ENCODE measurements around the gene LRRC7.

Gene LRRC7

DNA sequence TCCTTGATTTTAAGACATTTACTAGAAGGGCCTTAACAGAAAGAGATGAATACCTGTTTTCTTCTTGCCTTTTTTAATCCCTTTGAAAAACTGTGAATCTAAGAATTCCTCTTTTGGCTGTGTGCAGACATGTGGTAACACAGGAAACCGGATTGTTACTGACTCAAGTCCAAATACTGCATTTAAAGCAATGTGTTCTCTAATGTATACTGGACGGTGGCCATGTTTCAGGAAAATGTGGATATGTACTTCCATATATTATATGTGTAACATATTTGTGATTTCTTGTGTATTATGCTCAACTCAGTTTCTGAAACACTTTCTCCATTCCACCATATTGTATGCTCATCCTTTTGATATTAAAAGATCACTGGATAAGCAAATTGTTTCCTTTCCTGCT is 185.1 kb downstream of the LRRC7 start:
- DNase-seq (ENCODE audit: low read depth, low spot score), result no peak
- no peak overlapping the region for H3K27ac ChIP-seq

DNA sequence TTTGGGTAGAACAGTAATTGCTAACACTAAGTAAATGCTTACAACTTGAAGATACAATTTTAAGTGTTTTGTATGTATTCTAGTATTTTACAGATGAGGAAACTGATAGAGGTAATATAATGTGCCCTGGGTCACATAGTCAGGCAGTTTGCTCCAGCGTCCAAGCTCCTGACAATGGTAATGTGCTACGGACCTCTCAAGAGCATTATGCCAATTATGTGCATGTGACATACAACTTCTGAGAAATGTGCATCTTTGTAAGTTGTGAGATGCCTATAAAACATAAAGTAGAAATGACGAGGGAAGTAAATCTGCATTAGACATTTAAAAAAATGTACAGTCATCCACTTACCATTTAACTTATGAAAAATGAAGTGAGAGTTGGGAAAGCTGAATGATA is 186.8 kb downstream of the LRRC7 start:
- no peak overlapping the region for H3K27ac ChIP-seq
- DNase-seq (ENCODE audit: low read depth, low spot score), result no peak

DNA sequence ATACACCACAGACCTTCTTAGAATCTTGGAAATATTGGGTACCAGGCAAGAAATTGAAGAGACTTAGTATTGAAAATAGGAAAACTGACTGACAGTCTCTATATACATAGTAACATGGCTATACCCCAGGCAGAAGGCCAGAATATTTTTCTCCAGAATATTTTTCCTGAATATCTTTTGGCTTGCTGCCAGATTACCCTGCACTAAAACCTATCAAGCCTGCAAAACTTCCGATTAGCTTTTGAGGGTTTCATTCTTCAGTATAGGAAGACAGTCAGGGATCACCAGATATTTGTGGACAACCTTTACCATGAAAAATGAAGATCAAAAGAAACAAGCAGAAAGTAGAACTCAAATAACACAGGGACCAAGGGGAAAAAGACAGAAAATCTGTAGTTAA is 187.9 kb downstream of the LRRC7 start:
- no peak for DNase-seq (ENCODE audit: low read depth, low spot score)
- no peak overlapping the region for H3K27ac ChIP-seq

DNA sequence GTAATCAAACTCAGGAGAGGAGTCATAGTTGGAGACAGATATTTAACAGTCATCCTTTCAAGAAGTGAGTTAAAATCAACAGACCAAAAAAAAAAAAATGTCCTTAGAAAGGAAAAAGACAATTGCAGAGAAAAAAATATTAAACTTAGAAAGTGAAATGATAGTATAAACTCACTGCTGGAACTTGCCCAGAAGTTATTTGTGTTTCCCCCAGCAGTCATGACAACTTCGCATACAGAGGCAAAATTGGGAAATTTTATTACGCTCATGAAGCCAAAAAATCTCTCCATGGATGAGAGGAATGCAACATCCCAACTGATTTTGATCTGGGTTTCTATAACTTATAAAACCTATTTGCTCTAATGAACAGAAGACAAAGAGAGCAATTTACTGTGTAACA is 198.2 kb downstream of the LRRC7 start:
- no peak overlapping the region for H3K27ac ChIP-seq
- DNase-seq (ENCODE audit: low read depth, low spot score), result no peak

DNA sequence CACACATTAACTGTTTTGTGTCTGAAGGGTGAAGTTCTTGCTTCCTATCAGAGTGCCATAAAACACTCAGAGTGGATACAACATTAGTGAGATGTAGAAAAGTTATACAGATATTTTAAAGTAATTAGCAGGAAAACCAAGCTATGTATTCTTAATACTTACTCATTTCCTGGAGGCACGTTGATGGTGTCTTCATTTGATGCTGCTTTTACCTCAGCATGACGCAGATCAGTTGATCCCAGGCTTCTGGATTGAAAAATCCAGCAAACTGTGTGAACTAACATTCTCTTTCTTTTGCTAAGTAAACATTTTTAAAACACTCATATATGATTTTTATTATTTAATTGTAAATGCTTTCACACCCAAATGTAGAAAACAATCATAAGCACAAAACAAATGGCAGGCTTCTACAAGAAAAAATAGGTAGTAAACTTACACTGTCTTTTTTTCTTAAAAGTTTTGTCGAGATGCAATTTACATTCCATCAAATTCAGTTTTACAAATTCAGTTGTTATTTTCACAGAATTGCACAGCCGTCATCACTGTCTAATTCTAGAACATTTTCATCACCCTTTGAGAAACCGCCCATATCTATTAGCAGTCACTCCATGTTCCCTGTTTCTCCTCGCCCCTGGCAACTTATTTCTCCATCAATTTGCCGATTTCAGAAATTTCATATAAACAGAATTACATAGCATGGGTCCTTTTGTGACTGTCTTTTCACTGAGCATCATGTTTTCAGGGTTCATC is 198.9 kb downstream of the LRRC7 start:
- no peak overlapping the region for H3K27ac ChIP-seq
- DNase-seq (ENCODE audit: low read depth, low spot score), result no peak

DNA sequence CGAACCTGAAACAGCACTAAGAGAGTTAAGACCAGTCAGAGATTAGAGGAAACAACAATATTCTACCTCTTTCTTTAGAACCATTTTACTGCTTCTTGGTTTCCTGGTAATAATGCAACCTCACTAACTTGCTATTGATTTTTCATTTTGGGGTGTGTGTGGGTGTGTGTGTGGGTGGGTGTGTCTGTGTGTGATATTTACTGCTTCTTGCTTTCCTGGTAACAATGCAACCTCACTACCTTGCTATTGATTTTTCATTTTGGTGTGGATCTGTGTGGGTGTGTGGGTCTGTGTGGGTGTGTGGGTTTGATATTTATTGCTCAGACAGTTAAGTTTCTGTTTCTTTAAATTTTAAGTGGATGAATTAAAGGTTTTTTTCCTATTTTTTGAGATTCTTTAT is 208.8 kb downstream of the LRRC7 start:
- no peak for DNase-seq (ENCODE audit: low read depth, low spot score)
- no peak overlapping the region for H3K27ac ChIP-seq

DNA sequence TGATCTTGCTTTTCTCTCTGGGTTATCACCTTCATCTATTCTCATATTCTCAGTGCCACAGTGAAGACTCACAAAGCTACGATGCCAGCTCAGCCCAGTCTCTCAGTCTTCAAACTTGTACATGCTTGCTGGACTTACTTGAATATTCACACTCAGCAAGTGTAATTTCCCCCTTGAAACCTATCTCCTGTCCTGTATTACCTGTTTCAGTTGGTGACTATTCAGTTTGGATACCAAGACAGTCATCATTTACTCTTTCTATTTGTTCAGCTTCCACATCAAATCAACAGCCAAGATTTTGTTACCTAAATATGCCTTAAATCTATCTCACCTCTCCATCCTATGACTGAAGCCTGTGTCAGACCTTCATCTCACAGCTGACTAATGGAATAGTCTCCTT is 209.7 kb downstream of the LRRC7 start:
- peak; percentile 18 for DNase-seq (ENCODE audit: low read depth, low spot score)

DNA sequence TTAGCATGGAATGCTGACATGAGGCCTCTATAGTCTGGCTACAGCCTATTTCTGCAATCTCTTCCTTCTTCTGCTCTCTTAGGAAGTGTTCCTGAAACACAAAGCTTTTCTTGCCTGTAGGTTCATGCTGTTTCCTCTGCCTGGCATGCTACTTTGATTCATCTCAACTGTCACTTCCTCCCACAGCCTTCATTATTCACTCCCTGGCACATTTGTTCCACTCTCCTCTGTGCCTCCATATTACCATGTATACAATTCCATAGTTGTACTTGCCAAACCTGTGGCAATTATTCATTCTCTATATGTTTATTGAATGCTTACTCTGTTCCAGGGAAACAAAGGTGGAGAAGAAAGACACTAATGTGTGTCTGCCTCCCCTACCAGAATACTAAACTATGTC is 210.2 kb downstream of the LRRC7 start:
- H3K27ac ChIP-seq, result no peak overlapping the region
- no peak for DNase-seq (ENCODE audit: low read depth, low spot score)

More for the DNA sequence above, 209.7 kb downstream of the LRRC7 start:
- H3K27ac ChIP-seq, result no peak overlapping the region

DNA sequence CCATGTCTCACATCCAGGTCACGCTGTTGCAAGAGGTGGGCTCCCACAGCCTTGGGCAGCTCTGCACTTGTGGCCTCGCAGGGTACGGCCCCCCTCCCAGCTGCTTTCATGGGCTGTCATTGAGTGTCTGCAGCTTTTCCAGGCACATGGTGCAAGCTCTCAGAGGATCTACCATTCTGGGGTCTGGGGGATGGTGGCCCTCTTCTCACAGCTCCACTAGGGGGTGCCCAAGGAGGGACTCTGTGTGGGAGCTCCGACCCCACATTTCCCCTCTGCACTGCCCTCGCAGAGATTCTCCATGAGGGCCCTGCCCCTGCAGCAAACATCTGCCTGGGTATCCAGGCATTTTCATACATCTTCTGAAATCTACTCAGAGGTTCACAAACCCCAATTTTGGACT is 219.4 kb downstream of the LRRC7 start:
- DNase-seq (ENCODE audit: low read depth, low spot score), result no peak
- no peak overlapping the region for H3K27ac ChIP-seq

DNA sequence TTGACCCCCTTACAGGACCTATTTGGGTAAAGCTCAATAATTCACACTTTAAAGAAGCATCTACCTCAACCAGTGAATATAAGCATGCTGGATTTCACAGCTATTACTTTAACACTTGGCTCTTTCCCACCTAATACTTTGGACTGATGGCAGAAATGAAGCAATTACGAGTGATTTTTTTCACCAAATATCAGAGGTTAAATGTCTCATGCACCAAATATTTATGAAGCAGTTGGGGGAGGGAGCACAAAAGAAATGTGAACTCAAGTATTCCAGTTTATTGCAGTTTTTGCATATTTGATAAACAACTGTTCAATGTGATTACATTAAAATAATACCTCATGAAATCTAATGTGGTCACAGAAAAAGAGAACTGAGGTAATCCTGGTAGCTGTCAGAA is 223.6 kb downstream of the LRRC7 start:
- no peak overlapping the region for H3K27ac ChIP-seq
- no peak for DNase-seq (ENCODE audit: low read depth, low spot score)

DNA sequence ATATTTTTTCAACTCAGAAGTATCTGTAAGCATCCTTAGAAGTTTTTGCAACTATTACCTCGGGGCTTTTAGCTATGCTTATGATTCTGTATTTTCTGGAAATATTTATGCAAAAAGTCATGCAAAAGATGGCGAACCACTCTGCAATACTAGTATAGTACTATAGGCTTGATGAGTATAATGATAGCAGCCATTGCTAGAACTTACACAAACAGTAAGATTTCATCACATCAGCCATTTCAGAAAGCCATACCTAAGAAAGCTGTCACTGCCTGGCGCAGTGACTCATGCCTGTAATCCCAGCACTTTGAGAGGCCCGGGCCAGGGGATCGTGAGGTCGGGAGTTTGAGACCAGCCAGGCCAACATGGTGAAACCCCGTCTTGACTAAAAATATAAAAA is 227.1 kb downstream of the LRRC7 start:
- H3K27ac ChIP-seq, result no peak overlapping the region
- no peak for DNase-seq (ENCODE audit: low read depth, low spot score)

DNA sequence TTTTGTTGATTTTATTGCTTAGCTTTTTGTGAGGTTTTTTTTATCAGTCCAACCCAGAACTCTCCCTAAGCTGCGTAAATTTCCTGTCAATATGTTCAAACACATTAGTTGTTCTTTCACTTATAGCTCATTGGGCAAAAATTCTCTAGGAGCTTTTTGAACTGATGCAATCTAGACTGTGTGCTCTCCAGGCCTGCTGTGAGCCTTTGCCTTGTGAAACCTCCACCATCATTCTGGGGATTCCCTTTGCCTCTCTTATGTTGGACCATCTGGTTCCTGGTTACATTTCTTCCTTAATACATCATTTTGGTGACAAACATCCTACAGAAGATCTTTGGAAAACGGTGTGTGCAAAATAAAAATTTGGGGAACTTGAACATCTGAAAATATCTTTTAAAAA is 247.2 kb downstream of the LRRC7 start:
- H3K27ac ChIP-seq, result no peak overlapping the region
- no peak for DNase-seq (ENCODE audit: low read depth, low spot score)

DNA sequence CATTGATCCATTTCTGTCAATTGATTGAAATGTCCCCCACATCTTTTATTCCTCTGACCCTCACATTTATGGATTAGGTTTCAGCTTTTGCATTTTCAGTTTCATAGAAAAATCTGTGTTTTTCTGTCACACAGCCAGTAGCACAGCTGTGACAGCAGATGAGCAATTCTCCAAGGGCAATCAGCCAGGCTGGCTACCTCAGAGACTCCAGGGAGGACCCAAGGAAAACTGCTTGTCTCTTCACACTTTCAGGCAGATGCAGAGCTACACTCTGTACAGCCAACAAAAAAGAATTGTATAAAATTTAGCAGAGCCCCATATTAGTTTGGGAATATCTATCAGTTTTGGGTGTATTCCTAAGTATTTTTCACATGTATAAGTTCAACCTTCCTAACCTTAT is 257.2 kb downstream of the LRRC7 start:
- DNase-seq (ENCODE audit: low read depth, low spot score), result no peak
- no peak overlapping the region for H3K27ac ChIP-seq

DNA sequence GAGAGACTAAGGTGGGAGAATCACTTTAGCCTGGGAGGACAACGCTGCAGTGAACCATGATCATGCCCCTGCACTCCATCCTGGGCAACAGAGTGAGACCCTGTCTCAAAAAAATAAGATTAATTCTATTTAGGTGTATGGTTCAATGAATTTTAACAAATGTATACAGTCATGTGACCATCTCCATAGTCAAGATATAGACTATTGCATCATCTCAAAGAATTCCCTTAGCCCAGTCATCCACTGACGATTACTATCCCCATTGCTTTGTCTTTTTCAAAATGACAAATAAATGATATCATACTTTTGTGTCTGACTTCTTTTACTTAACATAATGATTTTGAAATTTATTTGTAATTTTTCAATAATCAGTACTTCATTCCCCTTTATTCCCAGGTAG is 260.0 kb downstream of the LRRC7 start:
- no peak for DNase-seq (ENCODE audit: low read depth, low spot score)
- no peak overlapping the region for H3K27ac ChIP-seq

DNA sequence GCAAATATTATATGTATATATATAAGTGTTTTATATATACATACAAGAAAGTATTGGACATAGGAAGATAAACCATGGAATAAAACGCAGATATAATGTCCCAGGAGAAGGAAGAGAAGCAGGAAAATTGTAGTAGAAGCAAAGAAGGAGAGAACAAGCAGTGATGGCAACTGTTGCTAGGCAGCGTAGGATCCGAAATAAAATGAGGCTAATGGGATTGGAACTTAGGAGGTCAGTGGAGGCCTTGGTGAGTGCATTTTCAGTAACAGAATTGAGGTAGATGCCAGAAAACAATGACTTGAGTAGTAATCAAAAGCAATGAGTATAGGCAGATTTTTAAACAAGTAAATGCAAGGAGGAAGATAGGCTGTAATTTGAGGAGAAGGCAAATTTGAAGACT is 265.8 kb downstream of the LRRC7 start:
- H3K27ac ChIP-seq, result no peak overlapping the region
- DNase-seq (ENCODE audit: low read depth, low spot score), result no peak

DNA sequence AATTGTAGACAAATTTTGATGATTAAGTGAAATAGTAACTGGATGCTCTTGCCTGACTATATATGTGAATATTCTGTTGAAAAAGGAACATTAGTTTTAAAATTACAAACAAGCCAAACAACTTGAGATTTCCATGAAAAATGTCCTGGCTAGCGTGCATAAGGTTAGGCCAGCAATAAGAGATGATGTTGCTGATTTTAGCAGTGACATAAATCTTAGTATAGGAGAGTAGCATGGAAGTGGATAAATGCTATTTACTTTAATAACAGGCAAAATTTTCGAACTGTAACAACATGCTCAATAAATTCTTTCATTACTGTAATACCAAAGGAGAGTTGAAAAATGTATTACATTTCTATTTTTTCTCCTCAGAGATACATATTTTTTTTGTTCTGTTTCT is 266.6 kb downstream of the LRRC7 start:
- DNase-seq (ENCODE audit: low read depth, low spot score), result no peak
- H3K27ac ChIP-seq, result no peak overlapping the region

DNA sequence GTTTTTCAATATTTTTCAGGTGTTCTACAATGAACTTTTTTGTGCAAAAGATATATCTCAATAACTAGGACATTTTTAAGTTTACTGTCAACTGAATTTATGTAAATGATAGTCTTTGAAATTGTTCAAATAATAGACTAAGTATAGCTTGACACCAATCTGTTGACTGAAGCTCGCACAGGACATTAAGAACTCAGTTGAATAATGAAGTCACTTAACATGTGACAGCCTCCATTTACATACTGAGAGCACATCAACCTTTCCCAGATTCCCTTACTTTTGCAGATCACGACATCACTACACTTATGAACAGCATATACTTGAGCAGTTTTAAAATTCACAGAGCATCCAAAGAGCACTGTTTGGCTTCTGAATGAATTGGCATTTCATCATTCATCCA is 268.2 kb downstream of the LRRC7 start:
- H3K27ac ChIP-seq, result no peak overlapping the region
- no peak for DNase-seq (ENCODE audit: low read depth, low spot score)

DNA sequence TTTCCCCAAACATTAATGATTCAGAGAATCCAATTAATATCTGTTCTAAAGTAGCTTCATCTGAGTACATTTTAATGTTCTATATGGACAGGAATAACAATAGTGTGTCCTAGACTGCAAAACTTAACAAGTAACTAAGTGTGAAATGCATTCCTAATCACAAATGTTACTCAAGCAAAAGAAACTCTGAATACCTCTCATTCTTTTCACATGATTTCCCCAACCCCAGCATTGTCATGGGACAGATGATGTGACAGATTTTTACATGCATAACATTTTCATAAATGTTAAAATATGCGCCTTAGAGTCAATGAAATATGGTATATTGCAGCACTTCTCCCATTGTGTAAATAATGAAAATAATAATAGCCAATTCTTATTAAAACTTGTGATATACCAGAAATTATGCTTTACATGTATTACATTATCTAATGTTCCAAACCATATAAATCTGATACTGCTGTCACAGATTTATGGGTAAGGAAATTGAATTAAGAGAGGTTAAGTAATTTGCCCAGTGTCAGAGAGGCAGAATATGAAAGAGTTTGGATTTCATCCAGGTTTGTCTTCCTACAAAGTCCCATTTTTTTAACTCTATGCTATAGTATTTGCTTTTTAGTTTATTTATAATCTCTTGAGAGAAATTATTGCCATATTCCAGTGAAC is 269.4 kb downstream of the LRRC7 start:
- DNase-seq (ENCODE audit: low read depth, low spot score), result no peak
- H3K27ac ChIP-seq, result no peak overlapping the region

DNA sequence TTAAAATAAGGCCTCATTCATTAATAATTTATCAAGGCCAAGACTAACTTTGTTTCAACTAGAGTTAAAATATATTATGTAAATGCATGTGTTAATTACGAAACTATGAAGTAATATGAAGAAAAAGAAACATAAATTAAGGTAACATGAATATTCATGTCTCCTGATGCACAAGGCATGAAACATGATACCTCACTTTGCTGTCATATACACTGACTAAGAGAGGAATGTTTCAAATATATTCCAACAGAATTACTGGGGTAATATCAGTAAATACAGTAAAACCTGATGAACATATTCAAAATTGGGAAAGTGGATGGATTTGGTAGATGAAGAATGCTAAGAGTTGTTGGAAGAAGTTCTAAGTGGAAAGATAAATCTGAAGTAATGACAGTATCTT is 274.6 kb downstream of the LRRC7 start:
- H3K27ac ChIP-seq, result no peak overlapping the region
- no peak for DNase-seq (ENCODE audit: low read depth, low spot score)

DNA sequence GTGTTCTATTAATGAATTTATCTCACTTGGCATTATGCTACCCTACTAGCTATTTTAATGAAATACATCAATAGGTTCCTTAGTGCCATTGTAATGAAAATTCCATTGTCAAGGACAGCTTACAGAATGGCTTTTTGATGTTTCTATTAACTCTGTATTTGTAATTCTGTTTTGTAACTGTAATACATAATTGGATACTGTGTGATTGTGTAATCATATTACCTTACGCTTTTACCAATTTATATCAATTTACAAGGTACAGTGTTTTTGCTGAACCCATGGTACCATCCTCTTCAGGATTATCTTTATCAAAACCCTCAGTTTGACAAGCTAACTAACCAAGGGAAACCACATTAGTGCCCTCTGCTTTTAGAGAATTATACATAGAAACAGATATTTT is 277.9 kb downstream of the LRRC7 start:
- H3K27ac ChIP-seq, result no peak overlapping the region
- DNase-seq (ENCODE audit: low read depth, low spot score), result no peak

DNA sequence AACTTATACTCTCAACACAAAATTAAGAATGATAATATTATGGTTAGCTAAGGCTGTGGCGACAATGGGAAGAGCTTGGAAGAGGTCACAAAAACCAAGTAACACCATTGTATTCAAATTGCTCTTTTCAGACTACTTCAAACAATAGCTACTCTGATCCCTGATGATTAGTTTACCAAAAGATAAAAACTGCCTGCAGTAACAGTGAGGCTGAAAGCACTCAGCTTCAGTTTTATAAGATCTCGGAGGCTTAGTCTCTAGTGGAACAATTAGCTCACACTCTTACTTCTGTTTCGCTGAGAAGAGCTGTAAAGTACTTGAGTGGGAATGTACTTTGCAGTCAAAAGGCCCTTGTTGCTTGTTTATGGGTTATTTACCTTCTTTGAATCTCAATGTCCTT is 278.5 kb downstream of the LRRC7 start:
- no peak overlapping the region for H3K27ac ChIP-seq
- DNase-seq (ENCODE audit: low read depth, low spot score), result no peak

DNA sequence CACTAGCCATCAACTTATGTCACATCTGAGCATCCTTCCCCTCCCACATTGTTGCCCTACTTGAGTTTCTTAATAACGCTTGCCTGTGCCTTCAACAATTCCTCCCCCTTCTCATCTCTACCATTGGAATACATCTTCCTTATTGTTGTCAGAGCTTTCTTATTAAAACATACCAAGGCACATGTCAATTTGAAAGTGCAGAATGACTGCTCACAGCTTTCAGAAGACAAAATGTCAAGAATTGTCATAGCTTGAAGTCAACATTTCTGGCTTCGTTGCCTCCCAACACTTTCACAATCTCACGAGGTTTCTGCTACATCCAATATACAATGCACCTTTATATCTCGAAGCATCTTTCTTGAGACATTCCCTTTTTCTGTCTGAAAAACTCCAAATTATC is 279.9 kb downstream of the LRRC7 start:
- DNase-seq (ENCODE audit: low read depth, low spot score), result no peak
- no peak overlapping the region for H3K27ac ChIP-seq
